Uterus (tissue), 4 donors: Measurements from ENCODE around the gene F2RL3. TPM values are rescaled to one million over a fixed set of nuclear protein-coding genes. Genes with fewer than 3 reads are reported as not detected.

Experiments used
- DNase-seq, 2 donors: peaks; one replicate each; pipeline ENCODE4 v3.0.0-alpha.2; 2019 to 2020
- H3K27ac ChIP-seq, 2 donors: fragments of 200-600 bp; sonication (generic); 1 replicate in 1 of 2; 2 replicates in 1 of 2; pipeline ENCODE4 v1.5.1; 2016 to 2018
- H3K27me3 ChIP-seq, 2 donors: fragments of 200-600 bp; sonication (generic); one replicate each; pipeline ENCODE4 v1.5.1; 2018 to 2019; ENCODE audit warnings: control low read depth in 1 of 2
- H3K36me3 ChIP-seq, 2 donors: fragments of 200-600 bp; sonication (generic); one replicate each; pipeline ENCODE4 v1.5.1; 2019; ENCODE audit warnings: control low read depth in 1 of 2
- H3K4me1 ChIP-seq, 2 donors: fragments of 200-600 bp; sonication (generic); one replicate each; pipeline ENCODE4 v1.5.1; 2018 to 2019; ENCODE audit warnings: control low read depth in 1 of 2
- H3K4me3 ChIP-seq, 2 donors: fragments of 200-600 bp; sonication (generic); 1 replicate in 1 of 2; 2 replicates in 1 of 2; pipeline ENCODE4 v1.5.1; 2018 to 2019; ENCODE audit warnings: mild to moderate bottlenecking in 1 of 2
- H3K9me3 ChIP-seq, 2 donors: fragments of 200-600 bp; sonication (generic); one replicate each; pipeline ENCODE4 v1.5.1; 2019; ENCODE audit warnings: control low read depth in 1 of 2
- POLR2A ChIP-seq, 2 donors: fragments of 450-650 bp; IDR thresholded peaks; one replicate each; pipeline ENCODE4 v1.6.1; 2016; ENCODE audit warnings: antibody characterized with exemption in 2 of 2, mild to moderate bottlenecking in 1 of 2, moderate library complexity in 1 of 2
- intact Hi-C: fragments of 100-400 bp; cut with DNase I; formaldehyde crosslinking; loops from one replicate; pipeline ENCODE4 v1.15.1; 2023; ENCODE audit warnings: low total_unique reads
- total RNA-seq, 4 donors: library from RNA; depleted of rRNA in 3 of 4; stranded (reverse); fragments of >200 nt in 3 of 4; gene quantifications; one replicate each; pipeline versions ENCODE4 v1.1.0 to v1.2.4, GENCODE V29; 2014 to 2023
- TF ChIP-seq, protein P1 (sequence below), 4 experiments: fragments of 200-600 bp in 2 of 4; fragments of 450-650 bp in 2 of 4; sonication (generic) in 2 of 4; IDR thresholded peaks; one replicate each; pipeline ENCODE4 v1.5.1; 2016 to 2019; ENCODE audit warnings: antibody characterized with exemption in 4 of 4, mild to moderate bottlenecking in 2 of 4, moderate library complexity in 1 of 4
- donor health status: DM: yes; HTN: yes; CAD: no.

F2RL3 gene
- total RNA-seq: 10 to 100 TPM in 1 of 4 donors, 1 to 10 TPM in 2, under 1 TPM in 1; 0.07 to 20.0 (median 6.3) TPM

DNA sequence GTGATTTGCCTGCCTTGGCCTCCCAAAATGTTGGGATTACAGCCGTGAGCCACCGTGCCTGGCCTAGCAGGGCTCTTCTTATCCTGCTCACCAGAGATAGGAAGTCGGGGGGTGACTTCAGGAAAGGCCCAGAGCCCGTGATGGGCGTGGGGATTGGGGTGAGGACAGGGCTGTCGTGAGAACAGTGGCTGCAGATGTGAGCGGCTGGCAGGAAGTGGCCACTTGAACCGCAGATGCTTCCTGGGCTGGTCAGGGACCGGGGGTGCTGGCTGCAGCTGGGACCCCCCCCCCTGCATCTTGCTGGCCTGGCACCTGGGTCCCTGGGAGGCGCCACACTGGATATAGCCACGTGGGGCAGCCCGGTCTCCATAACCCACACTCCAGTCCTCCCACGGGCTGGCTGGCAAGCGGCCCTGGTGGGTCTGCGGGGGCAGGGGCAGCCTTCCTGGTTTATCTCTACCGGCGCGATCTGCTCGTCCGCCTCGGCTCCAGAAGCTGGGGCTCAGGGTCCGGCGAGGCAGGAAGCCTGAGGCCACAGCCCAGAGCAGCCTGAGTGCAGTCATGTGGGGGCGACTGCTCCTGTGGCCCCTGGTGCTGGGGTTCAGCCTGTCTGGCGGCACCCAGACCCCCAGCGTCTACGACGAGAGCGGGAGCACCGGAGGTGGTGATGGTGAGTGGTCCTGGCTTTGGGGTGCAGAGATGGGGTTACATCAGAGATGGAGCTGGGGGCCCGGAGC, at the start of gene F2RL3:
F2RL3 (plus strand) TSS at position 371 of the 737 bp plus-strand sequence; CDS start at position 562, 191 bp downstream.
- no peaks in the 10 kb centered on the region for H3K9me3 ChIP-seq
- intact Hi-C loops: no loop called here
- no peaks in the 10 kb centered on the region for H3K4me1 ChIP-seq
- no peaks in the 10 kb centered on the region for H3K36me3 ChIP-seq
- H3K27me3 ChIP-seq: no peaks in the 10 kb centered on the region
- H3K27ac ChIP-seq: peak within 1 kb of the TSS; percentile 57 to 67
- TF ChIP-seq, protein P1, sequence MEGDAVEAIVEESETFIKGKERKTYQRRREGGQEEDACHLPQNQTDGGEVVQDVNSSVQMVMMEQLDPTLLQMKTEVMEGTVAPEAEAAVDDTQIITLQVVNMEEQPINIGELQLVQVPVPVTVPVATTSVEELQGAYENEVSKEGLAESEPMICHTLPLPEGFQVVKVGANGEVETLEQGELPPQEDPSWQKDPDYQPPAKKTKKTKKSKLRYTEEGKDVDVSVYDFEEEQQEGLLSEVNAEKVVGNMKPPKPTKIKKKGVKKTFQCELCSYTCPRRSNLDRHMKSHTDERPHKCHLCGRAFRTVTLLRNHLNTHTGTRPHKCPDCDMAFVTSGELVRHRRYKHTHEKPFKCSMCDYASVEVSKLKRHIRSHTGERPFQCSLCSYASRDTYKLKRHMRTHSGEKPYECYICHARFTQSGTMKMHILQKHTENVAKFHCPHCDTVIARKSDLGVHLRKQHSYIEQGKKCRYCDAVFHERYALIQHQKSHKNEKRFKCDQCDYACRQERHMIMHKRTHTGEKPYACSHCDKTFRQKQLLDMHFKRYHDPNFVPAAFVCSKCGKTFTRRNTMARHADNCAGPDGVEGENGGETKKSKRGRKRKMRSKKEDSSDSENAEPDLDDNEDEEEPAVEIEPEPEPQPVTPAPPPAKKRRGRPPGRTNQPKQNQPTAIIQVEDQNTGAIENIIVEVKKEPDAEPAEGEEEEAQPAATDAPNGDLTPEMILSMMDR (IDR thresholded peaks at IDR 0.05): no peak
- TF ChIP-seq POLR2A (IDR thresholded peaks at IDR 0.05): no peak
- peak within 1 kb of the TSS; percentile 7 for H3K4me3 ChIP-seq
- peak; percentile 70 to 74 for DNase-seq

DNA sequence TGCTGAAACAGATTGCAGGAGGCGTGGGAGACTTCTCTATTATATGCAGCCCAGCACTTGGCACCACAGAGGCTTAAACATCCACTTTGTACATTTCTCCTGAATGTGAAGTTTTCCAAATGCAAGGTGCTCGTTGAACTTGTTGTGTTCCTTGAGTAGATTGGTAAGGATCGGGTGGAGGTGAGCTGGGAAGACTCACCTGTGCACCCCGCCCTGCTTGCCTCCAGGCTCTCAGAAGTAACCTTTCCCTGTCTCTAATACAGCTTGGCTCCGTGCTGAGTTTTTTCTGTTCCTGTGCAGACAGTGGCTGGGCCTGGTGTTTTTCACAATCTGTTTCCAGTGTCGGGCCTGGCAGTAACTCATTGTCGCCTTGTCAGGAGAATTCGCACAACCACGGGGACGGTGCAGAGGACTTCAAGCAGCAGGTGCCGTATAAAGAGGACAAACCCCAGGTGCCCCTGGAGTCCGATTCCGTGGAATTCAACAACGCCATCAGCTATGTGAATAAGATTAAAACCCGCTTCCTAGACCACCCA, 47.3 kb upstream of the F2RL3 start:
- Histone ChIP-seq H3K27me3 (no peaks in the 10 kb centered on the region), H3K27ac (no peak overlapping the region), H3K36me3 (no peaks in the 10 kb centered on the region), H3K4me3 (no peak overlapping the region), H3K9me3 (no peaks in the 10 kb centered on the region), H3K4me1 (peaks cover 0 to 5% of the 10 kb centered on the region in 2 donors)
- intact Hi-C loops: loop anchor here (10.0 kb wide), 1 partner anchor 67 kb away; no protein-coding TSS in a partner anchor
- no peak for TF ChIP-seq POLR2A (IDR thresholded peaks at IDR 0.05)
- TF ChIP-seq, protein P1 (IDR thresholded peaks at IDR 0.05): no peak
- DNase-seq: no peak

DNA sequence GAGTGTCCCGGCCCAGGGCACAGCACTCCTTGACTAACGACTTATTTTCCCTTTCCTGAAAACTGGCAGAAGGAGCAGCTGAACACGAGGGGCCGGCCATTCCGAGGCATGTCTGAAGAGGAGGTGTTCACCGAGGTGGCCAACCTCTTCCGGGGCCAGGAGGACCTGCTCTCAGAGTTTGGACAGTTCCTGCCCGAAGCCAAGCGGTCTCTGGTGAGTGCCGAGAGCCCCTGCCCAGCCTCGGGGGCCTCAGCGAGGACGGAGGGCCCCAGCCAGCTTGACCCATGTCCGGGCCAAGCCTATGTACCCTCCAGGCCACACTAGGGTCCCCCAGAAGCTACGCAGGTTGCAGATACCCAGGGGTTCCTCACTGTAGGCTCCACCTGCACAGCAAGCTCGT, 41.9 kb upstream of the F2RL3 start:
- Histone ChIP-seq H3K27me3 (no peaks in the 10 kb centered on the region), H3K9me3 (no peaks in the 10 kb centered on the region), H3K4me1 (no peaks in the 10 kb centered on the region), H3K36me3 (no peaks in the 10 kb centered on the region), H3K27ac (no peak overlapping the region), H3K4me3 (no peak overlapping the region)
- intact Hi-C loops: loop anchor here (10.0 kb wide), 1 partner anchor 72 kb away; no protein-coding TSS in a partner anchor
- TF ChIP-seq POLR2A (IDR thresholded peaks at IDR 0.05): no peak
- TF ChIP-seq, protein P1 (IDR thresholded peaks at IDR 0.05): no peak
- no peak for DNase-seq

DNA sequence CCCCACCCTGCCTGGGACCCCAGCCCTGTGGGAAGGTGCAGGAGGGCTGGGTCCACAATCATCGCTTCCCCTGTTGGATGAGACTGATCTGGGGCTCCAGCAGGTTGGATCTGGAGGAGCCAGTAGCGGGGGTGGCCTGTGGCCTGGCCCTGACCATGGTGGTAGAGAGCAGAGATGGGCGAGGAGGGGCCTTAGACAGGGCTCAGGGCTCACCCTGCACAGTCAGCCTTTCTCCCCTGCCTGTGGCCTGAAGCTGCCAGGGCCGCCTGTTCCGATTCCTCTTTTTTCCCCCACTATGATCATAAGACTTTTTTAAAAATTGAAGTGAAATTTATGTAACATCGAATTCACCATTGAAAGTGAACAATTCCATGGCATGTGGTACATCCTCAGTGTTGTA, 41.4 kb upstream of the F2RL3 start:
- no peak for TF ChIP-seq POLR2A (IDR thresholded peaks at IDR 0.05)
- TF ChIP-seq, protein P1 (IDR thresholded peaks at IDR 0.05): no peak
- Histone ChIP-seq H3K36me3 (no peaks in the 10 kb centered on the region), H3K4me1 (no peaks in the 10 kb centered on the region), H3K27me3 (no peaks in the 10 kb centered on the region), H3K4me3 (no peak overlapping the region), H3K9me3 (no peaks in the 10 kb centered on the region), H3K27ac (no peak overlapping the region)
- no peak for DNase-seq
- intact Hi-C loops: loop anchor here (10.0 kb wide), 1 partner anchor 73 kb away; no protein-coding TSS in a partner anchor

DNA sequence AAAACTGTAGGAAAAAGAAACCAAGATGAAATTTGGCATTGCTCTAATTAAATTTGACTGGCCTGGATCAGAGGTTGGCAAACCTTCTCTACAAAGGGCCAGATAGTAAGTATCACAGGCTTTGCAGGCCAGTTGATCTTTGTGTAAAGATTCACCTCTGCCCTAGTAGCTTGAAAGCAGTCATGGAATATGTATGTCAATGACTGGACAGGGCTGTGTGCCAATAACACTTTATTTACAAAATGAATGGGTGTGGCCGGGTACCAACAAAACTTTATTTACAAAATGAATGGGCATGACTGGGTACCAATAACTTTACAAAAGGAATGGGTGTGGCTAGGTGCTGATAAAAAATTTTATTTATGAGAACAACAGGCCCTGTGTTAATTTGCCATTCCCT, 39.6 kb upstream of the F2RL3 start:
- TF ChIP-seq, protein P1 (IDR thresholded peaks at IDR 0.05): no peak
- no peak for TF ChIP-seq POLR2A (IDR thresholded peaks at IDR 0.05)
- no peaks in the 10 kb centered on the region for H3K27me3 ChIP-seq
- intact Hi-C loops: loop anchor here (10.0 kb wide), 1 partner anchor 74 kb away; no protein-coding TSS in a partner anchor
- DNase-seq: no peak
- no peaks in the 10 kb centered on the region for H3K4me1 ChIP-seq
- H3K4me3 ChIP-seq: no peak overlapping the region
- H3K9me3 ChIP-seq: no peaks in the 10 kb centered on the region
- no peak overlapping the region for H3K27ac ChIP-seq
- no peaks in the 10 kb centered on the region for H3K36me3 ChIP-seq
